Measurements from ENCODE around the gene CHN2.
"Not testable (repeated sequence)": the region's sequence is repeated elsewhere in the genome, so short reads cannot be mapped to it uniquely, and the experiment has no call there.

Gene CHN2

DNA sequence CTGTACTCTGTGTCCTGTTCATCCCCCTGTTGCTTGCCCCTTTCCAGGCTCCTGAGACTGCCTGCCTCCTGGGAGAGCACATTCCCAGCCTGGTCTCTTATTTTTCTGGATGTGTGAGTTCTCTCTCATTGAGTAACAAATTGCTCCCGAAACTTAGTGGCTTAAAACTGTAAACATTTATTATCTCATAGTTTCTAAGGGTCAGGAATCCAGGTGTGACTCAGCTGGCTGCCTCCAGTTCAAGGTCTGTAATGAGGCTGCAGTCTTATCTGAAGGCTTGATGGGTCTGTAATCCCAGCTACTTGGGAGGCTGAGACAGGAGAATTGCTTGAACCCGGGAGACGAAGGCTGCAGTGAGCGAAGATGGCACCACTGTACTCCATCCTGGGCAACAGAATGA lies 315.5 kb downstream of the CHN2 start:
- DNase-seq: no peak

GRCh38 chr7:29511337-29511736 lies 316.8 kb downstream of the CHN2 start:
- no peak for DNase-seq

GRCh38 chr7:29511851-29512250 lies 317.3 kb downstream of the CHN2 start:
- no peak for DNase-seq

DNA sequence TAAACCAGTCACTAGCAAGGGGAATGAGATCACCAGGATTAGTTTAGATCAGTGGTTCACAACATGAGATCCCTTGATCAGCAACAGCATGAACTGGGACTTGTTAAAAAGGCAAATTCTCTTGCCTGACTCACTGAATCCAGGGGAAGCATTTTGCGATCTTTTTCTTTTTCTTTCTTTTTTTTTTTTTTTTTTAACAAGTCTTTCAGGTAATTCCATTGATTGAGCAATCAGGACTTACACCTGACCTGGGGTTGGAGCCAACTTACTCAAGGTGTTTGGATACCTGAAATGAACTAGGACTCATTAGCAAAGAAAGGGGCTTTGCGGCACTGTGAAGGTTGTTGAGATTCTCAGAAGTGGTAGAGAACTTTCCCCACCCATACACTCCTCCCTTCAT lies 321.9 kb downstream of the CHN2 start:
- DNase-seq: no peak

DNA sequence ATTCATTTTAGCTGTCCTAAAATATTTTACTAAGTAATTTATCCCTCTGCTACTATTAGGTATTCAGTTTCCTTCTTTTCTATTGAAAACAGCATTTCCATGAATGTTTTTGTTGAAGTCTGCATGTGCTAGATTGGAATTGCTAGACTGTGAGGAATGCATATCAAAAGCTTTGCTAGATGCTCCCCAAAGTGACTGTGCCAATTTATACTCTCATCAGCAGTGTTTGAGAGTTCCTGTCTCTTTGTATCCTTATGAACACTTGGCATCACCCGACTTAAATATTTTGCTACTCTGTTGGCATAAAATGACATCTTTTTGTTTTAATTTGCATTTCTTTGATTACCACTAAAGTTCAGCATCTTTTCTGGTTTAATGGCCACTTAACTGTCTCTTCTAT lies 324.0 kb downstream of the CHN2 start:
- DNase-seq: peak; percentile 38

GRCh38 chr7:29523728-29524127 lies 329.2 kb downstream of the CHN2 start:
- no peak for DNase-seq

DNA sequence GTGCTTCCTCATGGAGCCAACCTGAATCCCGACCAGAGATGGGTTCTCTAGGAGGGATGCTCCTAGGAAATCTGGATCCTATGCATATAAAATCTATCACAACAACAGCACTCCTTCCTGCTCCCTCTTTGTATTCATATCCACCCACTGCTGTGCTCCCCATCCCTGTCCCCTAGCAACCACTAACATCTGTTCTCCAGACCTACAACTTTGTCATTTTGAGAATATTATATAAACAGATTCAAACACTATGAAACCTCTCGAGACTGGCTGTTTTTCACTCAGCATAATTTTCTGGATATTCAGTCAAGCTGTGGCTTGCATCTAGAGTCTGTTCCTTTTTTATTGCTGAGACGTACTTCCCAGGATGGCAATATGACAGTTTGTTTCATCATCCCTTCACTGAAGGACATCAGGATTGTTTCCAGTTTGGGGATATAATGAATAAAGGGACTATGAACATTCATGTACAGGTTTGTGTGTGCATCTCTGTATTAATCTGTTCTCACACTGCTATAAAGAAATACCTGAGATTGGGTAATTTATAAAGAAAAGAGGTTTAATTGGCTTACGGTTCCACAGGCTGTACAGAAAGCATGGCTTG lies 333.0 kb downstream of the CHN2 start:
- no peak for DNase-seq

GRCh38 chr7:29528526-29528925 lies 334.0 kb downstream of the CHN2 start:
- DNase-seq: not testable (repeated sequence)

Data from fibroblast of skin of scalp (primary cell).